ENCODE data around the gene ZNF423.

ZNF423 gene

GRCh38 chr16:49780433-49780832 is 75.5 kb downstream of the ZNF423 start:
- DNase-seq, result no peak

- DNase-seq, result no peak
Observed at GRCh38 chr16:49779979-49780378, 75.9 kb downstream of the ZNF423 start.

GRCh38 chr16:49778202-49778930 is 77.5 kb downstream of the ZNF423 start:
- DNase-seq, result no peak

- DNase-seq, result no peak
Observed at GRCh38 chr16:49776734-49777133, 79.2 kb downstream of the ZNF423 start.

GRCh38 chr16:49776085-49776595 is 79.8 kb downstream of the ZNF423 start:
- DNase-seq, result no peak

- DNase-seq, result no peak
Observed at GRCh38 chr16:49775581-49775980, 80.3 kb downstream of the ZNF423 start.

- DNase-seq, result no peak
Observed at GRCh38 chr16:49775018-49775417, 80.9 kb downstream of the ZNF423 start.

- DNase-seq, result no peak
Observed at GRCh38 chr16:49773534-49774475, 82.1 kb downstream of the ZNF423 start.

GRCh38 chr16:49767998-49768397 is 87.9 kb downstream of the ZNF423 start:
- no peak for DNase-seq

- no peak for DNase-seq
Observed at GRCh38 chr16:49767414-49767813, 88.5 kb downstream of the ZNF423 start.

GRCh38 chr16:49766225-49766624 is 89.7 kb downstream of the ZNF423 start:
- no peak for DNase-seq

- DNase-seq, result no peak
Observed at GRCh38 chr16:49763826-49764225, 92.1 kb downstream of the ZNF423 start.

GRCh38 chr16:49760815-49761214 is 95.1 kb downstream of the ZNF423 start:
- no peak for DNase-seq

GRCh38 chr16:49757559-49758069 is 98.3 kb downstream of the ZNF423 start:
- no peak for DNase-seq

GRCh38 chr16:49756775-49757558 is 98.9 kb downstream of the ZNF423 start:
- DNase-seq, result no peak

GRCh38 chr16:49755716-49756505 is 100.0 kb downstream of the ZNF423 start:
- no peak for DNase-seq

- no peak for DNase-seq
Observed at GRCh38 chr16:49755313-49755620, 100.6 kb downstream of the ZNF423 start.

- no peak for DNase-seq
Observed at GRCh38 chr16:49754495-49755312, 101.2 kb downstream of the ZNF423 start.

- DNase-seq, result no peak
Observed at GRCh38 chr16:49750341-49751000, 105.4 kb downstream of the ZNF423 start.

GRCh38 chr16:49749816-49750215 is 106.1 kb downstream of the ZNF423 start:
- DNase-seq, result no peak

- DNase-seq, result no peak
Observed at GRCh38 chr16:49748322-49748721, 107.6 kb downstream of the ZNF423 start.
